Stimulated activated CD4-positive, alpha-beta T cell treated with anti-CD3 and anti-CD28 coated beads, Interleukin-4, amount 100 ng/mL, for 4 hours (primary cell): ENCODE results near the gene CUX1.
"Not testable (repeated sequence)": the region's sequence is repeated elsewhere in the genome, so short reads cannot be mapped to it uniquely, and the experiment has no call there.

Source experiments
- DNase-seq, 2 experiments: peaks; one replicate each; pipeline ENCODE4 v3.0.0-alpha.2; 2020

The CUX1 gene

DNA sequence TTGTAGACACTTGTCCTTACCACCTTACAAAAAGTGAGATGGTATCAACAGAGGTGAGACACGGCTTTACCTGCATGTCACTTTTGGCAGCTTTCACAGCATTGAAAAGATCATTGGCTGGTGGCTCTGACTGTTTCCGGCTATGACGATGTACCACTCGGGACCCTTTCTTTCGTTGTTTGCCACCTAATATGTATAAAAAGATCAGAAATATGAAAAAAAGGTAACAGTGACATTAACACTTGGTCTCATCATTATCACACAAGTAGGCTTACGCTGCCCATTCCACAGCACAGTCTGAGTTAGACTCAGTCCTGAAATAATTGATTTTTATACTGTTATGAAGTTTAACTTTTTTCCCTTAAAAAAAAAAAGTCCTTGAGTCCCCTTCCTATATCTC, 509.8 kb downstream of the CUX1 start:
- not testable (repeated sequence) for DNase-seq

DNA sequence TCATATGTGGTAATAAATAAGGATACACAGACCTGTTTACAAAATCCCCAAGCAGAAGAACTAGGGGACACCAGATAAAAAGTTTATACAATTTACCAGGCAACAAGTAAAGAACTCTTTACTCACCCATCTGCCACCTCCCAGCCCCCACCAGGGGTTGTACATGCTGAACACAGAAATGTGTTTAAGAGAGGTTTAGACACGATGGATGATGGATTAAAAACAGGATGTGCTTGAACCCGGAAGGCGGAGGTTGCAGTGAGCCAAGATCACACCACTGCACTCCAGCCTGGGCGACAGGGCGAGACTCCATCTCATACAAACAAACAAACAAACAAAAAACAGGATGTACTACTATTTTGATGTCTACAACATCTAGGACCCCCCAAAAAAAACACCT, 511.4 kb downstream of the CUX1 start:
- DNase-seq: not testable (repeated sequence)

DNA sequence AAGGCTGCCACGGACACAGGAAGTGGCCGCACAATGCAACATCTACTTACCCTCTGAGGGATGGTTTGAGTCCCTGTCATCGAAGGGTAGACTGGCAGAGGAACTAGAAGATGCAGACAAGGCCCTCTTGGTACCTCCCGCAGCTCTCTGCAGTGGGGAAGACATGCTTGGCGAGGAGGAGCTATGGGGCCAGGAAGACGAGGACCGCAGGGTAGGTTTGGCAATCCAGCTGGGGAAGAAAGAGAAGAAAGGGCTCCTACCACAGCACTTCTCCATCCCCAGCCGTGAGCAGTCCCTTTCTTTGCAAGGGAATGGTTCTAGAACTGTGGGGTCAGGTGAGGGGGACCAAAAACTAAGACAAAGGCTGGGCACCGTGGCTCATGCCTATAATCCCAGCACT, 511.9 kb downstream of the CUX1 start:
- DNase-seq: not testable (repeated sequence)

DNA sequence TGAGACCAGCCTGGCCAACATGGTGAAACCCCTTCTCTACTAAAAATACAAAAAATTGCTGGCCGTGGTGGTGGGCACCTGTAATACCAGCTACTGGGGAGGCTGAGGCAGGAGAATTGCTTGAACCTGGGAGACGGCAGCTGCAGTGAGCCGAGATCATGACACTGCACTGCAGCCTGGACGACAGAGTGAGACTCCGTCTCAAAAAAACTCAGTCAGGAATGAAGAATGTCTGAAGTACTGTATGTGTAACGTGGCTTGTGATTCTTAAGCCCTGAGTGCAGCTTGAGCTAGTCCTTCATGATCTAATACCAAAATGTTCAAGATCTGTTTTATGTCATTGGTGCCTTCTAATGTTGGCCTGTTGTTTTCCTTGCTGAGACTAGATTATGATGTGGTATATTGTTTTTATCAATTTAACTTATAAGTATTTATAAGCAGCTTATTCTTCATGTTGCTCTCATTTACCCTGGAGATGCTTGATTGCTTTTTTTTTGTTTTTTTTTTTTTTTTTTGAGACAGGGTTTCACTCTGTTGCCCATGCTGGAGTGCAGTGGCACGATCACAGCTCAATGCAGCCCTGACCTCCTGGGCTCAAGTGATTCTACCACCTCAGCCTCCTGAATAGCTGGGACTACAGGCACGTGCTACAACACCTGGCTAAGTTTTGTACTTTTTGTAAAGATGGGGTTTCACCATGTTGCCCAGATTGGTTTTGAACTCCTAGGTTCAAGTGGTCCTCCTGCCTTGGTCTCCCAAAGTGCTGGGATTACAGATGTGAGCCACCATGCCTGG, 513.4 kb downstream of the CUX1 start:
- DNase-seq: not testable (repeated sequence)
